ENCODE data around the gene UVSSA. TPM values are rescaled to one million over a fixed set of nuclear protein-coding genes. Genes with fewer than 3 reads are reported as not detected.

The UVSSA gene
- total RNA-seq, 1 donor from 2014 or later: 5.9 TPM

DNA sequence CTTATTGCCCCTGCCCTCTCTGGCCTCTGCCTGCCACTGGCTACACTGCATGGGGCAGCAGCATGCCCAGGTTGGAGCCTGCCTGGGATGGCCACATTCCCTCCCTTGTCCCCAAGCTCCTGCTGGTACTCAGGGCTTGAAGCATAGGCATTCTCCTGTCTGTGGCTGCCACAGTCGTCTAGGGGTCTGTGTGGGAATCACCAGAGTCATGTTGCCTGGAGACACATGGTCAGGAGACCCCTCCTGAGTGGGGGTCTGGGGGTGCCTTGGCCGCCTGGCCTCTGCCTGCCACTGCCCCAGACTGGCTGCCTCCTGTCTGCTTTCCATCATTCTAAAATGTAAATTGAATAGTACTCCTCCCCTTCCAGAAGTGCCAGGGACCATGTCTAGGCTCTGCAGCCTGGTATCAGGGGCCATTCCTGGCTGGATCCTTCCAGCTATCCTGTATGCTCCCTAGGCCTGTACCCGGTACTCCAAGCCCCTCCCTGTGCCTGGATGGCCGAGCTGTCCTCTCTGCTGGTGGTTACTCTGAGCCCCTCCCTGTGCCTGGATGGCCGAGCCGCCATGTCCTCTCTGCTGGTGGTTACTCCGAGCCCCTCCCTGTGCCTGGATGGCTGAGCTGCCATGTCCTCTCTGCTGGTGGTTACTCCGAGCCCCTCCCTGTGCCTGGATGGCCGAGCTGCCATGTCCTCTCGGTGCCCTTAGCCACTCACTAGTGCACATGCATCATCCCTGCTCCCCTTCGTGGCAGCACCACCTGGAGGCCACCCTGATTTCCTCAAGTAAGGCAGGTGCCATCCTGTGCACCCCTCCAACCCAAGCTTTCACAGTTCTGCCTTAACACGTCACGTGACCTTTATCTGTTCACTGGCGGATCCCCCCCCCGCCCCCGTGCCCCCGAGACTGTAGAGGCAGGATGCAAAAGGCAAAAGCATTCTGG is 64.7 kb downstream of the UVSSA start:
- Histone ChIP-seq H3K27me3 (ENCODE audit: low read depth) (peaks cover 97% of the 10 kb centered on the region), H3K4me1 (peaks cover 12% of the 10 kb centered on the region)
- DNase-seq: no peak

DNA sequence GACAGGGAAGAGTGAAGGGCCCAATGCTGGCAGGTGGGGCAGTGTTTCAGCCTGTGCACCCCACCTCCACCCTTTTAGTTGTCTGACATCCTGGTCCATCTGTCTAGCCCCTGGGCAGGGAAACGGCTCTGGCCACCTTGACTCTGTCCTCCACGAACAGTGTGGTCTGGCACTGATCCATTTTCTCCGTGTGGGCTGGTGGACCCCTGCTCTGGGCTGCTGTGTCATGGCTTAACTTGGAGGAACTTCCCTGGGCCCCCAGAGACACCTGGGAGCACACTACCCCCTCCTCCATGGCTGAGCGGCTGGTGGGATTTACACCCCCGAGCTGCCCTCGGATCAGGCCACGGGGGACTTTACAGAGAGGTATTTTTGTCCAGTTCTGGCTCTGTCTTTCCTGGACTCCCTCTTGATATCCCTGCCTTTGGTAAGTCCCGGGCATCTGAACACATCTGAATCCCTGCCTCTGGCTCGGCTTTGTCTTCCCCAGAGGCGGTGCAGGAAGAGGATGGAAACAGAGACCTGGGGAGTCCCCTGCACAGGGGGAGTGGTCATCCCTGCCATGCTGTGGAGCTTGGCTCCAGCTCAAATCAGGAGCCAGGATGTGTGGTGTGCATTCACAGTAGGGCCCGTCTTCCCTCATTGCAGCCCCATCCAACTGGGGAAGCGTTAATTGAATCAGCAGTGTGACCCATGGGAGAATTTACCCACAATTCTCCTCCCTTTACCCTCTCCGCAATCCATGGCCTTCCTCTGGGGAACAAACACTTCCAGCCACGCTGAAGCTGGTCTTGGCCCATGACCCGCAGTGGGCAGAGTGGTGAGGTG is 65.6 kb downstream of the UVSSA start:
- no peak for DNase-seq
- H3K4me1 ChIP-seq: peaks cover 3% of the 10 kb centered on the region
- TF ChIP-seq, protein P1, sequence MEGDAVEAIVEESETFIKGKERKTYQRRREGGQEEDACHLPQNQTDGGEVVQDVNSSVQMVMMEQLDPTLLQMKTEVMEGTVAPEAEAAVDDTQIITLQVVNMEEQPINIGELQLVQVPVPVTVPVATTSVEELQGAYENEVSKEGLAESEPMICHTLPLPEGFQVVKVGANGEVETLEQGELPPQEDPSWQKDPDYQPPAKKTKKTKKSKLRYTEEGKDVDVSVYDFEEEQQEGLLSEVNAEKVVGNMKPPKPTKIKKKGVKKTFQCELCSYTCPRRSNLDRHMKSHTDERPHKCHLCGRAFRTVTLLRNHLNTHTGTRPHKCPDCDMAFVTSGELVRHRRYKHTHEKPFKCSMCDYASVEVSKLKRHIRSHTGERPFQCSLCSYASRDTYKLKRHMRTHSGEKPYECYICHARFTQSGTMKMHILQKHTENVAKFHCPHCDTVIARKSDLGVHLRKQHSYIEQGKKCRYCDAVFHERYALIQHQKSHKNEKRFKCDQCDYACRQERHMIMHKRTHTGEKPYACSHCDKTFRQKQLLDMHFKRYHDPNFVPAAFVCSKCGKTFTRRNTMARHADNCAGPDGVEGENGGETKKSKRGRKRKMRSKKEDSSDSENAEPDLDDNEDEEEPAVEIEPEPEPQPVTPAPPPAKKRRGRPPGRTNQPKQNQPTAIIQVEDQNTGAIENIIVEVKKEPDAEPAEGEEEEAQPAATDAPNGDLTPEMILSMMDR (IDR thresholded peaks at IDR 0.05; ENCODE audit: borderline replicate concordance): no peak
- no peak overlapping the region for H3K4me3 ChIP-seq
- peaks cover 97% of the 10 kb centered on the region for H3K27me3 ChIP-seq (ENCODE audit: low read depth)
- intact Hi-C loops (cut with micrococcal nuclease): no loop called here
- no peak overlapping the region for H3K27ac ChIP-seq (replicated peaks)
- no peaks in the 10 kb centered on the region for H3K36me3 ChIP-seq
- H3K9me3 ChIP-seq (replicated peaks): no peaks in the 10 kb centered on the region

More for the DNA sequence above, 64.7 kb downstream of the UVSSA start:
- Histone ChIP-seq H3K36me3 (no peaks in the 10 kb centered on the region), H3K4me3 (no peak overlapping the region), H3K9me3 (replicated peaks) (no peaks in the 10 kb centered on the region), H3K27ac (replicated peaks) (no peak overlapping the region)
- TF ChIP-seq, protein P1 (IDR thresholded peaks at IDR 0.05; ENCODE audit: borderline replicate concordance): no peak
- intact Hi-C loops (cut with micrococcal nuclease): no loop called here

DNA sequence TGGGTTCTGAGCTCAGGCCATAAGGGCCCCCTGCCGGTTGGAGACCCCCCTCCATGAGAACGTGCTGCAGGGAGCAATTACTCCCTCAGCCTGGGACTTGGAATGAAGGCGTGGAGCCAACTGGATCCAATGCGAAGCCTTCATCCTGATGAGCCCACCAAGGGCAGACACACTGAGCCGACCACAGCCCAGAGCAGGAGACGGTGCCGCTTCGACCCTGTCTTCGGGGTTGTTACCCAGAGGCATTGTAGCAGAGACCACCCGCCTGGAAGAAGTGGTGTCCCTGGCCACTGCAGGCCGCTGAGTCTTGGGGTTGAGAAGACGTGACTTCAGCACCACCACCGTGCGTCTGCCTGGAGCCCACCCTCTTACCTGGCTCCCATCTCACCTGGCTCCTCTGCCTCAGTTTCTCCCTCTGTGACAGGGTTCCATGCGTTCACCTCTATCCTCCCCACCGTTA is 66.2 kb downstream of the UVSSA start:
- Histone ChIP-seq H3K9me3 (replicated peaks) (no peaks in the 10 kb centered on the region), H3K4me1 (no peaks in the 10 kb centered on the region), H3K4me3 (no peak overlapping the region), H3K27ac (replicated peaks) (no peak overlapping the region), H3K27me3 (ENCODE audit: low read depth) (peaks cover 97% of the 10 kb centered on the region), H3K36me3 (no peaks in the 10 kb centered on the region)
- intact Hi-C loops (cut with micrococcal nuclease): no loop called here
- no peak for DNase-seq
- TF ChIP-seq, protein P1 (IDR thresholded peaks at IDR 0.05; ENCODE audit: borderline replicate concordance): no peak

DNA sequence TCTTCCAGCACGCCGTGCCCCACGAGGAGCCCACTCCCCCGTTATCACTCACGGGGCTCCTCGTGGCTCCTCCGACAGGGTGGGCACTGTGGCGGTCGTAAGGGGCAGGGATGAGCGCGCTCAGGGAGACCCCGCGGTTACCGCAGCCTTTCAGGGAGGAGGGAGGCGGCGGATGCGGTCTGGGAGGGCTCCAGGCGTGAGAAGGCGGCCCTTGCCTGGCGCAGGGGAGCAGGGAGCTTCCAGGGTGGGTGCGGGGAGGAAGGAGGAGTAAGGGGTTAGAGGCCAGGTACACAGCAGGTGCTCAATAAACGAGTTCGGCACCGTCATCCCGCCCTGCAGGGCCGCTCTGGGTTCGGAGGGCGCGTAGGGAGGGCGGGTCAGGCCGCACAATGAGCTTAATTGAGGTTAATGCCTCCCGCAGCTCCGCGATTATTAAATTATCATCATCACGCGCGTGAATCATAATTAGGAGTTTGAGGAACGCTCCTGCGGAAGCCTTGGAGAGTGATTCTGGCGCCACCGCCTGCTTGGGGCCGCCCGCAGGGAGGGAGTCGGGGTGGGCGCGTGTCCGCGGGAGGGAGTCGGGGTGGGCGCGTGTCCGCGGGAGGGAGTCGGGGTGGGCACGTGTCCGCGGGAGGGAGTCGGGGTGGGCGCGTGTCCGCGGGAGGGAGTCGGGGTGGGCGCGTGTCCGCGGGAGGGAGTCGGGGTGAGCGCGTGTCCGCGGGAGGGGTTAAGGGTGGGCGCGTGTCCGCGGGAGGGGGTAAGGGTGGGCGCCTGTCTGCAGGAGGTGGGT is 66.9 kb downstream of the UVSSA start:
- no peaks in the 10 kb centered on the region for H3K4me1 ChIP-seq
- H3K27me3 ChIP-seq (ENCODE audit: low read depth): peaks cover 97% of the 10 kb centered on the region
- no peaks in the 10 kb centered on the region for H3K9me3 ChIP-seq (replicated peaks)
- no peak for DNase-seq
- TF ChIP-seq, protein P1 (IDR thresholded peaks at IDR 0.05; ENCODE audit: borderline replicate concordance): no peak
- H3K27ac ChIP-seq (replicated peaks): no peak overlapping the region
- H3K36me3 ChIP-seq: no peaks in the 10 kb centered on the region
- H3K4me3 ChIP-seq: no peak overlapping the region
- intact Hi-C loops (cut with micrococcal nuclease): no loop called here
